Measurements from ENCODE around the gene ECEL1. TPM values are rescaled to one million over a fixed set of nuclear protein-coding genes. Genes with fewer than 3 reads are reported as not detected.

Gene ECEL1
- total and polyA plus RNA-seq, 2 donors (not counting 1 experiment from before 2014, with no cell fraction given): 0.47 TPM; not detected in 1

GRCh38 chr2:232493701-232494474 lies 6.3 kb upstream of the ECEL1 start:
- Histone ChIP-seq H3K27me3 (replicated peaks in 1 of 4; ENCODE audit: control extremely low read depth in 1 of 4, control insufficient read depth in 3 of 4, insufficient read depth in 4 of 4, low read length in 3 of 4) (peaks cover 0 to 6% (median 0%) of the 10 kb centered on the region in 4 experiments), H3K9ac (ENCODE audit: low read length) (no peak overlapping the region), H3K36me3 (replicated peaks in 1 of 2; ENCODE audit: control extremely low read depth in 1 of 2, control insufficient read depth in 1 of 2, extremely low read depth in 1 of 2, insufficient read depth in 2 of 2, low read length in 1 of 2) (no peaks in the 10 kb centered on the region), H3K27ac (ENCODE audit: low read length in 2 of 2) (no peak overlapping the region), H3K4me2 (replicated peaks; ENCODE audit: low read depth, low read length, poor library complexity, severe bottlenecking) (no peak overlapping the region), H3K4me3 (ENCODE audit: control extremely low read depth in 1 of 5, extremely low read depth in 1 of 5, insufficient read depth in 1 of 5, low read depth in 2 of 5, low read length in 4 of 5) (no peak overlapping the region), H4K20me1 (ENCODE audit: control insufficient read depth, insufficient read depth, low read length, poor library complexity, severe bottlenecking) (no peaks in the 10 kb centered on the region), H3K4me1 (ENCODE audit: control insufficient read depth in 2 of 2, insufficient read depth in 2 of 2, low read length in 2 of 2) (no peaks in the 10 kb centered on the region), H2AFZ (ENCODE audit: insufficient read depth, low read depth, low read length, poor library complexity, severe bottlenecking) (no peak overlapping the region), H3K79me2 (ENCODE audit: control insufficient read depth, insufficient read depth, low read length) (no peaks in the 10 kb centered on the region), H3K9me3 (ENCODE audit: control extremely low read depth in 1 of 3, control insufficient read depth in 2 of 3, insufficient read depth in 1 of 3, low read length in 2 of 3) (no peaks in the 10 kb centered on the region)
- Mint-ChIP-seq H3K4me3 (no peak overlapping the region), H3K27me3 (peaks cover 28% of the 10 kb centered on the region), H3K4me1 (peaks cover under 1% of the 10 kb centered on the region), H3K9me3 (ENCODE audit: insufficient read depth) (no peaks in the 10 kb centered on the region), H3K27ac (no peak overlapping the region)
- CTCF ChIA-PET: no interaction called here
- DNase-seq: no peak
- ATAC-seq (ENCODE audit: low read depth): no peak
- POLR2A ChIA-PET: no interaction called here
- WGBS (ENCODE audit: insufficient coverage): 81% methylated on average over 10 of the region's 10 CpGs
- TF ChIP-seq EZH2 (IDR thresholded peaks at IDR 0.05; ENCODE audit: borderline replicate concordance, insufficient read depth, low read depth, low read length, poor library complexity, severe bottlenecking): no peak
- no peak for TF ChIP-seq CTCF (IDR thresholded peaks at IDR 0.05)
- intact Hi-C loops (cut with micrococcal nuclease): no loop called here

DNA sequence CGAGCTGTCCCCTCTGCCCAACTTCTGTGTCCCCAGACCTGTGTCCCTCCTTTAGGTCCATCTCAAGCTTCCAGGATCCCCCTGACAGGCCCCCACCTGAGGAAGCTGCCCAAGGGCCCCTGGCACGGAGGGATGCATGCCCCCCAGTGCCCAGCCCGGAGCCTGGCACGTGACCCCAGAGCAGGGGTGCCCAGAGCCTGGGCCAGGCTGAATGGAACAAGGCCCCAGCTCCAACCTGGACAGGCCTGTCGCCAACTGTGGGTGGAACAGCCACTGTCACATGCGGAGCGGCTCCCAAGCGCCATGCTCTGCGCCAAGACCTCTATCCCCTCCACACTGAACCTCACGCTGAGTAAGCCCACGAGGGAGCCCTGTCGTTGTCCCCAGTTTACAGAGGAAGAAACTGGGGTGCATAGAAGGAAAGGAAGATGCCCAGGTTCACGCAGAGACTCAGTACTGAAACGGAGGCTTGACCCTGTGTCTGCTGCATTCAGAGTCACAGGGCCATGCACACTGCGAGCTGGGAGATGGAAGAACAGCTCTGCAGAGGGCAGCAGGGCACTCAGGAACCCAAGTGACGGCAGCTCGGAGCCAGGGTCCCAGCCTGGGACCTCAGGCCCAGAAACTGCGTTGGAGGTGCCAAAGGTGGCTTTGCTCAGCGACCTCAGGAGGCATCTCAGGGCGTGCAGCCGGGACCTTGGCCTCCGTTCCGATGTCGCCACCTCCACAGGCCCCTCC lies 5.5 kb upstream of the ECEL1 start:
- intact Hi-C loops (cut with micrococcal nuclease): no loop called here
- ATAC-seq (ENCODE audit: low read depth) (no peak), DNase-seq (no peak)
- WGBS (ENCODE audit: insufficient coverage): 83% methylated on average over 19 of the region's 24 CpGs
- Histone ChIP-seq H3K9ac (ENCODE audit: low read length) (no peak overlapping the region), H3K4me2 (replicated peaks; ENCODE audit: low read depth, low read length, poor library complexity, severe bottlenecking) (no peak overlapping the region), H3K79me2 (ENCODE audit: control insufficient read depth, insufficient read depth, low read length) (no peaks in the 10 kb centered on the region), H3K9me3 (ENCODE audit: control extremely low read depth in 1 of 3, control insufficient read depth in 2 of 3, insufficient read depth in 1 of 3, low read length in 2 of 3) (no peaks in the 10 kb centered on the region), H3K27ac (ENCODE audit: low read length in 2 of 2) (no peak overlapping the region), H3K27me3 (replicated peaks in 1 of 4; ENCODE audit: control extremely low read depth in 1 of 4, control insufficient read depth in 3 of 4, insufficient read depth in 4 of 4, low read length in 3 of 4) (peaks cover 0 to 14% (median 0%) of the 10 kb centered on the region in 4 experiments), H2AFZ (ENCODE audit: insufficient read depth, low read depth, low read length, poor library complexity, severe bottlenecking) (no peak overlapping the region), H3K4me1 (ENCODE audit: control insufficient read depth in 2 of 2, insufficient read depth in 2 of 2, low read length in 2 of 2) (no peaks in the 10 kb centered on the region), H4K20me1 (ENCODE audit: control insufficient read depth, insufficient read depth, low read length, poor library complexity, severe bottlenecking) (no peaks in the 10 kb centered on the region), H3K4me3 (ENCODE audit: control extremely low read depth in 1 of 5, extremely low read depth in 1 of 5, insufficient read depth in 1 of 5, low read depth in 2 of 5, low read length in 4 of 5) (no peak overlapping the region), H3K36me3 (replicated peaks in 1 of 2; ENCODE audit: control extremely low read depth in 1 of 2, control insufficient read depth in 1 of 2, extremely low read depth in 1 of 2, insufficient read depth in 2 of 2, low read length in 1 of 2) (no peaks in the 10 kb centered on the region)
- H3K4me1 Mint-ChIP-seq: peaks cover 5% of the 10 kb centered on the region
- H3K4me3 Mint-ChIP-seq: no peak overlapping the region
- CTCF ChIA-PET: no interaction called here
- no peak overlapping the region for H3K27ac Mint-ChIP-seq
- TF ChIP-seq CTCF (IDR thresholded peaks at IDR 0.05) (no peak), EZH2 (IDR thresholded peaks at IDR 0.05; ENCODE audit: borderline replicate concordance, insufficient read depth, low read depth, low read length, poor library complexity, severe bottlenecking) (no peak)
- no peaks in the 10 kb centered on the region for H3K9me3 Mint-ChIP-seq (ENCODE audit: insufficient read depth)
- POLR2A ChIA-PET: no interaction called here
- peaks cover 28% of the 10 kb centered on the region for H3K27me3 Mint-ChIP-seq

Measured in B cell (primary cell).